IMR-90 (cell line): ENCODE data around the gene B3GALT6. TPM values are rescaled to one million over a fixed set of nuclear protein-coding genes. Genes with fewer than 3 reads are reported as not detected.
A peak's percentile ranks its signal among the peaks of the same experiment; 100 is the strongest.

Source experiments
- ATAC-seq: fragments of 200-7000 bp; cut with Tn5 transposase; 2 replicates; pipeline ENCODE4 v1.9.1; 2020; ENCODE audit warnings: low read depth, mild to moderate bottlenecking, moderate library complexity
- BruUV-seq: library from RNA; stranded (reverse); fragments of 400-500 nt; replicated peaks from 2 replicates; lab custom pipeline; 2021; lab: Mats Ljungman, UMichigan
- CTCF ChIA-PET: fragments of 300-600 bp; formaldehyde crosslinking; extraction: SDS; loops from one replicate; lab custom pipeline; 2021; ENCODE audit warnings: antibody characterized with exemption; lab: Yijun Ruan, JAX
- POLR2A ChIA-PET: fragments of 300-600 bp; sonication (Branson Sonifier 250); formaldehyde crosslinking; loops from one replicate; lab custom pipeline; 2022; ENCODE audit warnings: antibody characterized with exemption; ENCODE audit not compliant: unreplicated experiment; lab: Charles Lee
- DNase-seq: peaks from one replicate; pipeline ENCODE4 v3.0.0; 2013
- H2AFZ ChIP-seq: replicated peaks from 2 replicates; pipeline ENCODE3; 2013; ENCODE audit warnings: low read length, mild to moderate bottlenecking; ENCODE audit not compliant: poor library complexity
- H2AK5ac ChIP-seq: 2 replicates; pipeline ENCODE4 v1.6.1; 2013; ENCODE audit warnings: low read depth, low read length, inconsistent platforms
- H2AK9ac ChIP-seq: replicated peaks from 2 replicates; pipeline ENCODE3; 2013; ENCODE audit warnings: mild to moderate bottlenecking, low read depth, low read length, moderate library complexity; ENCODE audit not compliant: poor library complexity
- H2BK120ac ChIP-seq: 2 replicates; pipeline ENCODE4 v1.6.1; 2013; ENCODE audit warnings: low read depth, low read length, inconsistent platforms
- H2BK15ac ChIP-seq: 3 replicates; pipeline ENCODE4 v1.6.1; 2013; ENCODE audit warnings: low read depth, low read length, inconsistent platforms
- H2BK20ac ChIP-seq: 2 replicates; pipeline ENCODE4 v1.6.1; 2013; ENCODE audit warnings: low read depth, mild to moderate bottlenecking, inconsistent platforms, low read length, moderate library complexity
- H2BK5ac ChIP-seq: 2 replicates; pipeline ENCODE4 v1.6.1; 2013; ENCODE audit warnings: mild to moderate bottlenecking, low read depth, low read length, inconsistent platforms; ENCODE audit not compliant: poor library complexity, severe bottlenecking
- H3K14ac ChIP-seq: replicated peaks from 2 replicates; pipeline ENCODE4 v1.6.1; 2013; ENCODE audit warnings: low read depth, low read length, inconsistent platforms
- H3K18ac ChIP-seq: 2 replicates; pipeline ENCODE4 v1.6.1; 2013; ENCODE audit warnings: low read depth, low read length, control low read depth
- H3K23ac ChIP-seq: 2 replicates; pipeline ENCODE4 v1.6.1; 2013; ENCODE audit warnings: low read depth, low read length, inconsistent platforms
- H3K27ac ChIP-seq: 2 replicates; pipeline ENCODE4 v1.5.1; 2013; ENCODE audit warnings: mild to moderate bottlenecking, control low read depth, low read length; ENCODE audit not compliant: insufficient read depth
- H3K27me3 ChIP-seq: 2 replicates; pipeline ENCODE4 v1.6.1; 2013; ENCODE audit warnings: low read length; ENCODE audit not compliant: control insufficient read depth, insufficient read depth
- H3K36me3 ChIP-seq: 2 replicates; pipeline ENCODE4 v1.6.1; 2013; ENCODE audit warnings: low read length, mixed read lengths; ENCODE audit not compliant: control insufficient read depth, insufficient read depth
- H3K4ac ChIP-seq: 2 replicates; pipeline ENCODE4 v1.6.1; 2013; ENCODE audit warnings: low read depth, low read length, inconsistent platforms
- H3K4me1 ChIP-seq: 2 replicates; pipeline ENCODE4 v1.6.1; 2013; ENCODE audit warnings: low read length, mixed read lengths; ENCODE audit not compliant: control insufficient read depth, insufficient read depth
- H3K4me2 ChIP-seq: 2 replicates; pipeline ENCODE4 v1.6.1; 2013; ENCODE audit warnings: low read depth, mild to moderate bottlenecking, control low read depth, low read length, moderate library complexity
- H3K4me3 ChIP-seq: 2 replicates; pipeline ENCODE4 v1.5.1; 2013; ENCODE audit warnings: low read depth, mild to moderate bottlenecking, control low read depth, low read length, moderate library complexity; ENCODE audit not compliant: insufficient read depth
- H3K56ac ChIP-seq: 2 replicates; pipeline ENCODE4 v1.6.1; 2013; ENCODE audit warnings: low read length, inconsistent platforms; ENCODE audit not compliant: insufficient read depth; ENCODE audit errors: extremely low read depth
- H3K79me1 ChIP-seq, 2 experiments: 2 replicates each; pipeline ENCODE4 v1.6.1; 2013; ENCODE audit warnings: low read length in 2 of 2, inconsistent platforms in 1 of 2, low read depth in 1 of 2
- H3K9ac ChIP-seq: 2 replicates; pipeline ENCODE4 v1.6.1; 2013; ENCODE audit warnings: low read depth, low read length, control low read depth
- H3K9me1 ChIP-seq: 2 replicates; pipeline ENCODE4 v1.6.1; 2013; ENCODE audit warnings: low read length, inconsistent platforms; ENCODE audit not compliant: insufficient read depth
- H3K9me3 ChIP-seq: 2 replicates; pipeline ENCODE4 v1.6.1; 2013; ENCODE audit warnings: low read length; ENCODE audit not compliant: control insufficient read depth, insufficient read depth
- H4K20me1 ChIP-seq: 2 replicates; pipeline ENCODE4 v1.6.1; 2013; ENCODE audit warnings: low read length, inconsistent platforms; ENCODE audit not compliant: insufficient read depth
- H4K5ac ChIP-seq: 2 replicates; pipeline ENCODE4 v1.6.1; 2013; ENCODE audit warnings: mild to moderate bottlenecking, low read depth, low read length, control low read depth
- H4K8ac ChIP-seq, 2 experiments: 2 replicates each; pipeline ENCODE4 v1.6.1; 2013; ENCODE audit warnings: low read depth in 2 of 2, low read length in 2 of 2, control low read depth in 1 of 2, inconsistent platforms in 1 of 2
- H4K91ac ChIP-seq: 2 replicates; pipeline ENCODE4 v1.6.1; 2013; ENCODE audit warnings: low read depth, low read length, inconsistent platforms; ENCODE audit not compliant: insufficient read depth
- BHLHE40 ChIP-seq: fragments of 150-350 bp; IDR thresholded peaks from 2 replicates; pipeline ENCODE4 v1.6.1; 2016; ENCODE audit warnings: mild to moderate bottlenecking, low read depth, low read length
- CHD1 ChIP-seq: IDR thresholded peaks from 2 replicates; pipeline ENCODE4 v1.6.1; 2012; ENCODE audit warnings: low read depth, low read length, improper control_type of control experiment
- ELK1 ChIP-seq: fragments of 150-350 bp; IDR thresholded peaks from 2 replicates; pipeline ENCODE4 v1.6.1; 2016; ENCODE audit warnings: low read depth, mild to moderate bottlenecking, low read length, moderate library complexity, borderline replicate concordance
- FOS ChIP-seq: fragments of 150-350 bp; IDR thresholded peaks from 2 replicates; pipeline ENCODE4 v1.6.1; 2016; ENCODE audit warnings: low read depth, low read length
- MAZ ChIP-seq: IDR thresholded peaks from 2 replicates; pipeline ENCODE4 v1.6.1; 2012; ENCODE audit warnings: low read depth, mild to moderate bottlenecking, low read length, improper control_type of control experiment, moderate library complexity, borderline replicate concordance
- POLR2A ChIP-seq: IDR thresholded peaks from 2 replicates; pipeline ENCODE4 v1.6.1; 2012; ENCODE audit warnings: mild to moderate bottlenecking, low read depth, low read length
- RCOR1 ChIP-seq: IDR thresholded peaks from 2 replicates; pipeline ENCODE4 v1.6.1; 2012; ENCODE audit warnings: mild to moderate bottlenecking, low read length, improper control_type of control experiment; ENCODE audit not compliant: insufficient replicate concordance
- RFX5 ChIP-seq: IDR thresholded peaks from 2 replicates; pipeline ENCODE4 v1.8.0; 2012; ENCODE audit warnings: low read depth, mild to moderate bottlenecking, low read length, moderate library complexity
- SMC3 ChIP-seq: fragments of 150-350 bp; IDR thresholded peaks from 2 replicates; pipeline ENCODE4 v1.6.1; 2016; ENCODE audit warnings: low read depth, mild to moderate bottlenecking, antibody characterized with exemption, low read length, moderate library complexity
- USF2 ChIP-seq: fragments of 150-350 bp; IDR thresholded peaks from 2 replicates; pipeline ENCODE4 v1.6.1; 2017; ENCODE audit warnings: mild to moderate bottlenecking, antibody characterized with exemption, low read length, low read depth
- WGBS, 2 experiments: methylation state at CpG; one replicate each; pipeline versions ENCODE4 v1.1.5 to v1.1.7; 2013; ENCODE audit warnings: missing lambda C conversion rate in 2 of 2; ENCODE audit not compliant: insufficient read length in 1 of 2; ENCODE audit errors: extremely low coverage in 2 of 2; 5-methylcytosine and 5-hydroxymethylcytosine counted together
- dilution Hi-C: fragments of 300-500 bp; cut with HindIII; formaldehyde crosslinking; loops from one replicate; pipeline ENCODE4 v1.14.3; 2018; ENCODE audit warnings: low sequenced_read_pairs; ENCODE audit not compliant: unreplicated experiment
- in situ Hi-C: fragments of 300-500 bp; cut with MboI; formaldehyde crosslinking; loops from 3 replicates; pipeline ENCODE4 v1.14.3; 2019; ENCODE audit warnings: low sequenced_read_pairs, inconsistent platforms, mixed read lengths
- intact Hi-C: fragments of 100-400 bp; cut with micrococcal nuclease; formaldehyde crosslinking; loops from 2 replicates; pipeline ENCODE4 v1.10.0; 2022
- polyA plus RNA-seq, 3 experiments: library from polyadenylated mRNA; depleted of rRNA; stranded (reverse); fragments of >200 nt; gene quantifications; 2 replicates each; pipeline ENCODE4 v1.2.3, GENCODE V29; 2012; ENCODE audit warnings: low replicate concordance in 1 of 3
- total RNA-seq: library from RNA; depleted of rRNA; stranded (reverse); fragments of >200 nt; gene quantifications from 2 replicates; pipeline ENCODE4 v1.2.3, GENCODE V29; 2012

Gene B3GALT6
- total and polyA plus RNA-seq, 2 of the 4 experiments (the other 2 are of a cell fraction): 12.2 to 23.0 TPM

GRCh38 chr1:1240822-1241587 is 9.0 kb downstream of the B3GALT6 start:
- no TSS peak for BruUV-seq
- no peak for TF ChIP-seq USF2
- TF ChIP-seq RFX5: no peak
- no peak for TF ChIP-seq BHLHE40
- TF ChIP-seq POLR2A: no peak
- TF ChIP-seq ELK1: no peak
- TF ChIP-seq SMC3: no peak
- TF ChIP-seq MAZ: no peak
- TF ChIP-seq CHD1: no peak
- TF ChIP-seq FOS: no peak
- no peak for TF ChIP-seq RCOR1
- Histone ChIP-seq H3K79me1 (peaks cover 0 to 5% of the 10 kb centered on the region in 2 experiments; a peak in 1 of 4 replicates), H3K4me2 (no peak overlapping the region), H2AK5ac (no peak overlapping the region), H3K4me3 (no peak overlapping the region), H3K56ac (no peak overlapping the region), H3K9ac (no peak overlapping the region), H4K5ac (peak overlapping the region; percentile 43; the same call in 1 of the 2 replicates), H2BK5ac (no peak overlapping the region), H3K9me1 (no peaks in the 10 kb centered on the region), H4K91ac (no peak overlapping the region), H3K14ac (no peak overlapping the region), H3K23ac (no peak overlapping the region), H4K20me1 (no peaks in the 10 kb centered on the region), H3K36me3 (peaks cover 2% of the 10 kb centered on the region; the same call in 1 of the 2 replicates), H3K18ac (no peak overlapping the region), H3K27ac (no peak overlapping the region), H2BK15ac (no peak overlapping the region), H3K9me3 (no peaks in the 10 kb centered on the region), H3K4ac (no peak overlapping the region), H2BK20ac (no peak overlapping the region), H2AFZ (peak overlapping the region; percentile 23), H3K4me1 (peaks cover 17% of the 10 kb centered on the region), H3K27me3 (no peaks in the 10 kb centered on the region), H2AK9ac (no peak overlapping the region), H2BK120ac (0 out of 2 replicates have a peak overlapping the region, but pooled peaks have one; percentile 4), H4K8ac (peak overlapping the region in 1 of 2 experiments; percentile 4; a peak in 1 of 4 replicates)
- in situ Hi-C loops (no loop called here), intact Hi-C loops (no loop called here), dilution Hi-C loops (no loop called here)
- POLR2A ChIA-PET: no interaction called here
- CTCF ChIA-PET: no interaction called here
- ATAC-seq (peak; percentile 12; the same call in 1 of the 2 replicates), DNase-seq (no peak)
- 57% methylated on average over 12 of the region's 23 CpGs; no CpG with 5 or more reads in 1 of the 2 experiments for WGBS, 2 experiments
